ENCODE data around the gene GNA12. TPM values are rescaled to one million over a fixed set of nuclear protein-coding genes. Genes with fewer than 3 reads are reported as not detected.

Gene GNA12
- total and polyA plus RNA-seq, 12 donors = 8.2 to 65.1 (median 42.9) TPM

DNA sequence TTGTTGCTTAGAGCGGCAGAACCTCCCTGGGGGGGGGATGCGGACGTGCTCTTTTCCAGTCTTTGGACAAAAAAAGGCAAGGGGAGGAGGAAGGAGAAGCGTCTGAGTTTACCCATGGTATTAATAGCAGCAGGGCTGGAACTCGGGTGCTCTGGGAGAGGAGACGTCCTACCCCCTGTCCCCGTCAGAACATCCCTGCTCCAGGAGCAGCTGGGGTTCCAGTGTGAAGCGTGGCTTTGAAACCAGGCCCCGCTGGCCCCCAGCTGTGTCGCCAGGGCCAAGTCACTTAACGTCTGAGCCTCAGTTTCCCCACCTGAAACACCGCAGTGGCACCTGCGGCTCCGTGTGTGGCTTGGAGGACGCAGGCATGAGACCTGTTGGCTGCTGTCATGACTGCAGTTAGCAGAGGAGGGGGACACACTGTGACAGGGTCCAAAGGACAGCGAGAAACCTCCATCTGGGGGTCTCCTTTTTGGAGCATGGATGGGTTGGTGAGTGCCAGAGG is 154.7 kb downstream of the GNA12 start:
- H3K9me3 ChIP-seq (replicated peaks in 1 of 3) = no peaks in the 10 kb centered on the region
- TF ChIP-seq POLR2A (IDR thresholded peaks at IDR 0.05) = no peak
- TF ChIP-seq, protein P1, sequence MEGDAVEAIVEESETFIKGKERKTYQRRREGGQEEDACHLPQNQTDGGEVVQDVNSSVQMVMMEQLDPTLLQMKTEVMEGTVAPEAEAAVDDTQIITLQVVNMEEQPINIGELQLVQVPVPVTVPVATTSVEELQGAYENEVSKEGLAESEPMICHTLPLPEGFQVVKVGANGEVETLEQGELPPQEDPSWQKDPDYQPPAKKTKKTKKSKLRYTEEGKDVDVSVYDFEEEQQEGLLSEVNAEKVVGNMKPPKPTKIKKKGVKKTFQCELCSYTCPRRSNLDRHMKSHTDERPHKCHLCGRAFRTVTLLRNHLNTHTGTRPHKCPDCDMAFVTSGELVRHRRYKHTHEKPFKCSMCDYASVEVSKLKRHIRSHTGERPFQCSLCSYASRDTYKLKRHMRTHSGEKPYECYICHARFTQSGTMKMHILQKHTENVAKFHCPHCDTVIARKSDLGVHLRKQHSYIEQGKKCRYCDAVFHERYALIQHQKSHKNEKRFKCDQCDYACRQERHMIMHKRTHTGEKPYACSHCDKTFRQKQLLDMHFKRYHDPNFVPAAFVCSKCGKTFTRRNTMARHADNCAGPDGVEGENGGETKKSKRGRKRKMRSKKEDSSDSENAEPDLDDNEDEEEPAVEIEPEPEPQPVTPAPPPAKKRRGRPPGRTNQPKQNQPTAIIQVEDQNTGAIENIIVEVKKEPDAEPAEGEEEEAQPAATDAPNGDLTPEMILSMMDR (IDR thresholded peaks at IDR 0.05) = no peak
- peaks cover 0 to 14% of the 10 kb centered on the region in 2 donors for H3K4me1 ChIP-seq (replicated peaks in 1 of 2)
- H3K27ac ChIP-seq = no peak overlapping the region
- no peak for DNase-seq
- H3K4me3 ChIP-seq = no peak overlapping the region
- 54 to 63% (median 59%) methylated on average over 8 to 16 of the region's 16 CpGs for WGBS, 4 donors
- intact Hi-C loops (cut with DNase I) = loop anchor here (5.0 to 10.0 kb wide), 3 partner anchors 77 to 215 kb away; partner anchors contain the start of gene GRIFIN (in 1 of the 2)
- no peaks in the 10 kb centered on the region for H3K36me3 ChIP-seq (replicated peaks in 1 of 2)
- H3K27me3 ChIP-seq = peaks cover 37% of the 10 kb centered on the region

DNA sequence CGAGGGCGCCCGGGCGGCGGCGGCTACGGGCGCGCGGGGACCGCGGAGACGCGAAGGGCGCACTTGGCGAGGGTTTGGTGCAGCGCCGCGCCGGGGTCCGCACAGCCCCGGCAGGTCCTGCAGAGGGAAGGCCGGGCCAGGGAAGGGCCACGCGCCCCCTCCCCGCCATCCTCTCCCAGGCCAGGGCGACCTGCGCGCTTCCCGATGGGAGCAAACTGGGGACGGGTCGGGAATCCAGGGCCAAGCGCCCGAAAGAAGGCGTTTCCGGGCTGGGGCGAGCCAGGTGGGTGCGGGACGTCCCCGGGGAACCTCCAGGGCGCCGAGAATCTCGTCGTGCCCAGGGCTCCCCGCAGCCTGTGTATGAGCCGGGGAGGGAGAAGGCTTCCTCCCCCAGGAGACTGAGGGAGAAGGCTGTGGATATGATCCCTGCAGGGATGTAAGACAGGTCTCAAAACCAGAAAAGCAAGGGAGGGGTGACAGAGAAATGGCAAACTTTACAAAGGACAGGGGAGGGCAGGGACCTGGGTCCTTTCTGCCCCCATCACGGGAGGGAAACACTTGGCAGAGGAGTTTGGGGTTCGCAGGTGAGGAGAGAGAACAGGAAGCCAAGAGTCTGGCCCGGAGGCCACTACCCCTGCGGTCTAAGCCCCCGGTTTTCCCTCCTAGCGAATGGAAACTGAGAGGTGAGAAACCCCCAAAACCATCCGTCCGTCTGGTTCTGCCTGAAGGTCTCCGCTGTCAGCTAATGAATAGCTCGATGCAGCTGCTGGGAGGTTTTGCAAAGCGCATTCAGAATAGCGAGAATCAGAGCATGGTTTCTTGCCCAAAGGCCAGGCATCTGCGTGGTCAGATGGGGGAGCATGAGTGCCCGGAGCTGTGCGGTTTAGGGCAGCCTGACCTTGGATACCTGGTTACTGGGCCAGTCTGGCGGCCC is 155.4 kb downstream of the GNA12 start:
- TF ChIP-seq, protein P1 (IDR thresholded peaks at IDR 0.05) = no peak
- TF ChIP-seq POLR2A (IDR thresholded peaks at IDR 0.05) = no peak
- no peaks in the 10 kb centered on the region for H3K36me3 ChIP-seq (replicated peaks in 1 of 2)
- no peak for DNase-seq
- intact Hi-C loops (cut with DNase I) = loop anchor here (5.0 to 10.0 kb wide), 3 partner anchors 76 to 214 kb away; partner anchors contain the start of gene GRIFIN (in 1 of the 2)
- peaks cover 37% of the 10 kb centered on the region for H3K27me3 ChIP-seq
- 8 to 17% (median 11%) methylated on average over 15 to 62 of the region's 62 CpGs for WGBS, 4 donors
- no peak overlapping the region for H3K27ac ChIP-seq
- H3K4me3 ChIP-seq = no peak overlapping the region
- no peaks in the 10 kb centered on the region for H3K9me3 ChIP-seq (replicated peaks in 1 of 3)
- peaks cover 0 to 14% of the 10 kb centered on the region in 2 donors for H3K4me1 ChIP-seq (replicated peaks in 1 of 2)

DNA sequence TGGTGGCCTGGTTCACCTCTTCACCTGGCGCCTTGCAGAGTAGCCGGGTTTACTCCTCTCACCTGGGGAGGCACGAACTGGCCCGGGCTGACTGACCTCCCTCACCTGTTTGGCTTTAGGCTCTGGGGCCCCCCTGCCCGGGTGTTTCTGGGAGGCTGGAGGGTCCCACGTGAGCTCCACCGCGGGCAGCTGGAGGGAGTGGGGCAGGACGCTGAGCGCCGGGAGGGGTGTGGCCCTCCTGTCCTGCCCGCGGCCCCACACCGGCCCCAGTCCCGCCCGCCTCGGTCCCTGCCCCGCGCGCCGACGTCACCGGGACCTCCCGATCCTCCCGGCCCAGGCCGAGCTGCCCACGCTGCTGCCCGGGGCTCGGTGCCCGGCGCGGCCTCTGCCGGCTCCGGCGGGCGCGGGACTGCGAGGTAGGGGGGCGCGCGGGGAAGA is 156.2 kb downstream of the GNA12 start, which contains the start of gene AMZ1:
TSS of gene AMZ1 (plus strand) at position 322 of the 438 bp plus-strand sequence. CDS start 12,250 bp downstream, outside the sequence.
- Histone ChIP-seq H3K4me3 (no peak within 1 kb of the TSS), H3K4me1 (replicated peaks in 1 of 2) (peaks cover 0 to 14% of the 10 kb centered on the region in 2 donors), H3K36me3 (replicated peaks in 1 of 2) (no peaks in the 10 kb centered on the region), H3K27ac (no peak within 1 kb of the TSS), H3K9me3 (replicated peaks in 1 of 3) (no peaks in the 10 kb centered on the region), H3K27me3 (peaks cover 37% of the 10 kb centered on the region)
- 4 to 100% (median 13%) methylated on average over 1 to 41 of the region's 41 CpGs for WGBS, 4 donors
- intact Hi-C loops (cut with DNase I) = loop anchor here (5.0 to 10.0 kb wide), 3 partner anchors 76 to 213 kb away; partner anchors contain the start of gene GRIFIN (in 1 of the 2)
- TF ChIP-seq POLR2A (IDR thresholded peaks at IDR 0.05) = no peak
- TF ChIP-seq, protein P1 (IDR thresholded peaks at IDR 0.05) = no peak
- DNase-seq = no peak

DNA sequence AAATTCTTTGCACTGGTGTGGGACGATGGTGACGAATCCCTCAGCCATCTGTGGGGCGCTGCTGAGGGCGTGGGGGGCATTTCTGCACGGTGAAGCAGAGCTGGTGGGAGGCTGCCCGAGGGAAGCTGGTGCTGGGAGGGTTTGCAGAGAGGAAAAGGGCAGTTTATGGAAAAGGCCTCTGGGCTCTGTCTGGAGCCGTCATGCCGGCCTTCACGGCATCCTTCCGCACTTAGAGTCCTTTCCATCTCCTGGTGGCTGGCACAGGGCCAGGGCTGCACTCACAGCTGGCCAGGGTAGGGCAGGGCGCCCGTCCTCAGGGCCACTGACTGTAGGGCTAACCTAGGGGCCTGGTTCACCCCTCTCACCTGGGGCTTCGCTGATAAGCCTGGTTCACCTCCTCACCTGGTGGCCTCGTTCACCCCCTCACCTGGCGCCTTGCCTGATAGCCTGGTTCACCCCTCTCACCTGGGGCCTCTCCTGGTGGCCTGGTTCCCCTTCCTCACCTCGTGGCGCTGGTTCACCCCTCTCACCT is 156.7 kb downstream of the GNA12 start:
- DNase-seq = peak in 2 of 7 donors; percentile 42 to 45
- intact Hi-C loops (cut with DNase I) = loop anchor here (5.0 to 10.0 kb wide), 3 partner anchors 75 to 213 kb away; partner anchors contain the start of gene GRIFIN (in 1 of the 2)
- Histone ChIP-seq H3K4me3 (no peak overlapping the region), H3K27me3 (peaks cover 37% of the 10 kb centered on the region), H3K36me3 (replicated peaks in 1 of 2) (no peaks in the 10 kb centered on the region), H3K9me3 (replicated peaks in 1 of 3) (no peaks in the 10 kb centered on the region), H3K4me1 (replicated peaks in 1 of 2) (peaks cover 0 to 14% of the 10 kb centered on the region in 2 donors), H3K27ac (no peak overlapping the region)
- TF ChIP-seq, protein P1 (IDR thresholded peaks at IDR 0.05) = no peak
- no peak for TF ChIP-seq POLR2A (IDR thresholded peaks at IDR 0.05)
- 33 to 48% (median 41%) methylated on average over 15 to 17 of the region's 17 CpGs for WGBS, 4 donors

Data from adrenal gland (tissue), 12 donors.